ENCODE data around the gene PCED1B.

GRCh38 chr12:47156167-47156736 lies 76.8 kb downstream of the PCED1B start:
- TF ChIP-seq CTCF (IDR thresholded peaks at IDR 0.05; ENCODE audit: poor library complexity) (no peak), EZH2 (IDR thresholded peaks at IDR 0.05; ENCODE audit: borderline replicate concordance) (no peak)
